ENCODE data around the gene VPS37D.

Gene VPS37D

GRCh38 chr7:73623798-73624668 is 43.6 kb upstream of the VPS37D start, which contains the start of gene MLXIPL:
MLXIPL (minus strand) TSS chr7:73624522; CDS start chr7:73624492, 30 bp downstream.
- TF ChIP-seq CTCF (IDR thresholded peaks at IDR 0.05; ENCODE audit: insufficient read depth, low read depth, low read length, missing control alignments) = no peak
- DNase-seq (ENCODE audit: low read depth) = peak; percentile 80
- peak within 1 kb of the TSS; percentile 37 for H3K4me3 ChIP-seq (ENCODE audit: low read length)

GRCh38 chr7:73624669-73625001 is 43.0 kb upstream of the VPS37D start:
- H3K4me3 ChIP-seq (ENCODE audit: low read length) = no peak overlapping the region
- TF ChIP-seq CTCF (IDR thresholded peaks at IDR 0.05; ENCODE audit: insufficient read depth, low read depth, low read length, missing control alignments) = no peak
- DNase-seq (ENCODE audit: low read depth) = no peak

- DNase-seq (ENCODE audit: low read depth) = no peak
- no peak for TF ChIP-seq CTCF (IDR thresholded peaks at IDR 0.05; ENCODE audit: insufficient read depth, low read depth, low read length, missing control alignments)
- no peak overlapping the region for H3K4me3 ChIP-seq (ENCODE audit: low read length)
Observed at GRCh38 chr7:73625276-73625675, 42.4 kb upstream of the VPS37D start.

GRCh38 chr7:73626814-73627213 is 40.8 kb upstream of the VPS37D start:
- no peak overlapping the region for H3K4me3 ChIP-seq (ENCODE audit: low read length)
- peak; percentile 35 for TF ChIP-seq CTCF (IDR thresholded peaks at IDR 0.05; ENCODE audit: insufficient read depth, low read depth, low read length, missing control alignments)
- peak; percentile 27 for DNase-seq (ENCODE audit: low read depth)

- TF ChIP-seq CTCF (IDR thresholded peaks at IDR 0.05; ENCODE audit: insufficient read depth, low read depth, low read length, missing control alignments) = no peak
- DNase-seq (ENCODE audit: low read depth) = no peak
- no peak overlapping the region for H3K4me3 ChIP-seq (ENCODE audit: low read length)
Observed at GRCh38 chr7:73628504-73628903, 39.1 kb upstream of the VPS37D start.

GRCh38 chr7:73631558-73631957 is 36.1 kb upstream of the VPS37D start:
- no peak for TF ChIP-seq CTCF (IDR thresholded peaks at IDR 0.05; ENCODE audit: insufficient read depth, low read depth, low read length, missing control alignments)
- no peak overlapping the region for H3K4me3 ChIP-seq (ENCODE audit: low read length)
- no peak for DNase-seq (ENCODE audit: low read depth)

- H3K4me3 ChIP-seq (ENCODE audit: low read length) = no peak overlapping the region
- DNase-seq (ENCODE audit: low read depth) = no peak
- TF ChIP-seq CTCF (IDR thresholded peaks at IDR 0.05; ENCODE audit: insufficient read depth, low read depth, low read length, missing control alignments) = no peak
Observed at GRCh38 chr7:73633323-73633722, 34.3 kb upstream of the VPS37D start.

Measured in epithelial cell of esophagus (primary cell).